ENCODE data around the gene MMAB.
"Not testable (repeated sequence)": the region's sequence is repeated elsewhere in the genome, so short reads cannot be mapped to it uniquely, and the experiment has no call there.

The MMAB gene

DNA sequence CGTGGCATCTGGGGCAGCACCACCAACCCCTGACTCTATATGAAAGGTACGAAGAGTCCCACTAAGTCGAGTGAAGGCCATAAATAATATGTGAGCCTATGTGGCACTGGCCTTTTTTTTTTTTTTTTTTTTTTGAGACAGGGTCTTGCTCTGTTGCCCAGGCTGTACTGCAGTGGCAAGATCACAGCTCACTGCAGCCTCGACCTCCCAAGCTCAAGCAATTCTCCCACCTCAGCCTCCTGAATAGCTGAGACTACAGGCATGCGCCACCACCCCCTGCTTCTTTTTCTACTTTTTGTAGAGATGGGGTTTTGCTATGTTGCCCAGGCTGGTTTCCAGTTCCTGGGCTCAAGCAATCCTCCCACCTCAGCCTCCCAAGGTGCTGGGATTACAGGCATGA, 28.8 kb upstream of the MMAB start:
- DNase-seq (ENCODE audit: low spot score) = not testable (repeated sequence)

- DNase-seq (ENCODE audit: low spot score) = no peak
Measured at GRCh38 chr12:109601557-109601956, 28.3 kb upstream of the MMAB start.

- DNase-seq (ENCODE audit: low spot score) = no peak
Measured at GRCh38 chr12:109600995-109601394, 27.7 kb upstream of the MMAB start.

GRCh38 chr12:109600481-109600880, 27.2 kb upstream of the MMAB start:
- DNase-seq (ENCODE audit: low spot score) = no peak

- DNase-seq (ENCODE audit: low spot score) = no peak
Measured at GRCh38 chr12:109599087-109599486, 25.8 kb upstream of the MMAB start.

DNA sequence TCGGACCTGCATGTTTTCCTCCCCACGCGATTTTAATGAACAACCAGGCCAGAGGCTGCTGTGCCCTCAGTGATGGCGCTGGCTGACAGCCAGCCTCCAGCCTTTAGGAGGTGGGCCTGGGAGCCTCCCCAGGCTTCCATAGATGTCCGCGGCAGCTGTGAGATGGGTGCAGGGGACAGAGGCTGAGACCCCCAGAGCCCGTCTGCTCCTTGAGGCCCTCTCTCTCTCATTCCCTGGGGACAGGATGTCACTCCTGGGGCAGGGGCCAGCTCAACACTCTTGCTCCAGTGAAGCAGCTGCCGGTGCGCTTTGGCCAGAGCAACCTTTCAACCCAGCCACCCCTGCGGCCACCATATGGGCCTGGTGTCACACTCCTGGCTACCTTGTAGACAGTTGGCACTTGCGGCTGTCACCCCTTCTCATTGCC, 25.1 kb upstream of the MMAB start:
- DNase-seq (ENCODE audit: low spot score) = no peak

DNA sequence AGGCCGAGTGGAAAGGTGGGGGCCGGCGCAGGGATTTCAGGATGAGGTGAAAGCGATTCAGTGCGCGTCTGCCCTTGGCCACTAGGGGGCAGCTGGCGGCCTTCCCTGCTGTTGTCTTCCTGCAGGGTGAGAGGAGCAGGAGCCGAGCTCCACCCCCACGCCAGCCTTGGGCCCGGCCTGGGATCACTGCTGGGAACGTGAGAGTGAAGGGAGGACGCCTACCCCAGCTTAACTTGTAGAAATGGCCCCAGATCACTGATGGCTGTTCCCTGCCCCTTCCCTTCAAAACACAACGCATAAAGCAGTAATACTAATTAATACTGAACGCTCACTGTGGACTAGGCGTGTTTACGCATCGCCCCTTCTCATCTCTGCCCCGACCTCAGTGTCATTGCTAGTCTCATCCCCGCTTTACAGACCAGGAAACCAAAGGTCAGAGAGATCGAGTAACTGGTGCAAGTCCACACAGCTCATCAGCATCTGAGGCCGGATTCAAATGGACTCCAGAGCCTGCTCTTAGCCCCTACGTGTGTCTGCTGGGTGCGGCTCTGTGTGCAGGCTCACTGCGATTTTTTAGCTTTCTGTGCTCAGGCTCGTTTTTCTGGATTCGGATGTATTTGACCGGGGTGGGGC, 24.6 kb upstream of the MMAB start:
- peak; percentile 90 for DNase-seq (ENCODE audit: low spot score)

GRCh38 chr12:109597414-109597794, 24.1 kb upstream of the MMAB start:
- no peak for DNase-seq (ENCODE audit: low spot score)

DNA sequence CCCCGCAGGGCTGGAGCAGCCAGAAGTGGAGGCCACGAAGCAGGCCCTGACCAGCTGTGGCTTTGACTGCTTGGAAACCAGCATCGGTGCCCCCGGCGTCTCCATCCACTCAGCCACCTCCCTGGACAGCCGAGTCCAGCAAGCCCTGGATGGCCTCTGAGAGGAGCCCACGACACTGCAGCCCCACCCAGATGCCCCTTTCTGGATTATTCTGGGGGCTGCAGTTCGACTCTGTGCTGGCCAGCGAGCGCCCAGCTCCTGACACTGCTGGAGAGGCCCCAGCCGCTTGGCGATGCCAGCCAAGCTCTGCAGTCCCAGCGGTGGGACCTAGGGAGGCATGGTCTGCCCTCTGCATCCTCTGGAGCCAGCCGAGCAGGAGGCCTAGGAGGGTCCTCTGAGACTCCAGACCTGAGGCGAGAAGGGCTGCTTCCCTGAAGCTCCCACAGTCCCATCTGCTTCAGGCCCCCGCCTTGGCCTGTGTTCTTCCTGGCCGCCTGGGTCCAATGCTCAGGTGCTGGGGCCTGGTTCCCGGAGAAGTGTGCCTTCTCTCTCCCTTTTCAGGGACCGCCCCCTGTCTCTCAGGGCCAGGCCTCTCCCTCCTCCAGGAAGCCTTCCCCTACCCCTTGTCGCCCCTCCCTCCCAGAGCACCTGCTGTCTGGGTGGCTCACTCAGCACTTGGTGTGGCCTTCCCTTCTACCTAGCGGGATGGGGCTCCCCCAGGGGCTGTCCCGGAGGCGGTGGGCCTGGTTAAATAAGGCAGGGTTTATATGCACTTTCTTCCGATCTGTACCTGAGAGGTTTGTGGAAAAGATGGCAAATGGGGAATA, 23.3 kb upstream of the MMAB start:
- DNase-seq (ENCODE audit: low spot score) = no peak

DNA sequence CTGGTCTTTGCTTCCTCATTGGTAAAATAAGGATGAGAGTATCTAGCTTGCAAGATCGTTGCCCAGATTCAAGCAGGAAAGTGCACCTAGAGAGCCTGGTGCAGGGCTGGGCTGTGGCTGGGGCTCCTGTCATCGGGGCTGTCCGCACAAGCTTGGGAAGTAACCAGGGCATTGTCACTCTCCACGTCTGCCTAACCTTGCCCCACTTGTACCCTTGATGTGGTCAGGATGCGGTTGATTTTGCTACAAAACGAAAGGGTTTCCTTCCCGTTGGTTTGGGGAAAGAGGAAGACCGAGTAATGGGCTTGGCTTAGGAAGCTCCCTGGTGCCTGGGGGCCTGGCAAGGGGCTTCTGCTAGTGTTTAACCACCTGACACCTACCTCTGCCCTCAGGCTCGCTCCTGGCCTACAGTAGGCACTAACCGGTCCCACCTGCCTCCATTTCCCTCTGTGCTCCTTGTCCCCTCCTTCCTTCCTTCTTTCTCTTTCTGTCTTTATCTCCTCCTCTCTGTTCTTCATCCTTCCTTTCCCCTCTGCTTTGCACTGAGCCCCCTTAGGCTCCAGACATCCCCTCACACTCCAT, 22.1 kb upstream of the MMAB start:
- no peak for DNase-seq (ENCODE audit: low spot score)

- no peak for DNase-seq (ENCODE audit: low spot score)
Measured at GRCh38 chr12:109594556-109595317, 21.4 kb upstream of the MMAB start.

GRCh38 chr12:109592905-109593272, 19.6 kb upstream of the MMAB start:
- no peak for DNase-seq (ENCODE audit: low spot score)

GRCh38 chr12:109592195-109592904, 19.0 kb upstream of the MMAB start:
- DNase-seq (ENCODE audit: low spot score) = no peak

DNA sequence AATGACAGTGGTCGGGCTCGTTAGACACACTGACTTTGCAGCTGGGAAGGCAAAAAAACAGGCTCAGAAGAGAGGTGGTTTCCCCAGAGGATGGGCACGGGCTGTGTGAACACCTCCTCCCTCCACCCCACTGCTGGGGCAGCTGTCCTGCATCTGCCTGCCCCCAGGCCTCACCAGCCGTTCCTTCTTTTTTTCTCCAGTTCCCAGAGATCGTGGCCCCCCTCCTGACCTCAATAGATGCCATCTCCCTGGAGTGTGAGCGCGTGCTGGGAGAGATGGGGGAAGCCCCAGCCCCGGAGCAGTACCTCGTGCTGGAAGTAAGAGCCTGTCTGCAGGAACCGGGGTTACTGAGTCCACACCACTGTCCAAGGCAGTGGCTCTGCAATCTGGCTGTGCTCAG, 17.7 kb upstream of the MMAB start:
- no peak for DNase-seq (ENCODE audit: low spot score)

DNA sequence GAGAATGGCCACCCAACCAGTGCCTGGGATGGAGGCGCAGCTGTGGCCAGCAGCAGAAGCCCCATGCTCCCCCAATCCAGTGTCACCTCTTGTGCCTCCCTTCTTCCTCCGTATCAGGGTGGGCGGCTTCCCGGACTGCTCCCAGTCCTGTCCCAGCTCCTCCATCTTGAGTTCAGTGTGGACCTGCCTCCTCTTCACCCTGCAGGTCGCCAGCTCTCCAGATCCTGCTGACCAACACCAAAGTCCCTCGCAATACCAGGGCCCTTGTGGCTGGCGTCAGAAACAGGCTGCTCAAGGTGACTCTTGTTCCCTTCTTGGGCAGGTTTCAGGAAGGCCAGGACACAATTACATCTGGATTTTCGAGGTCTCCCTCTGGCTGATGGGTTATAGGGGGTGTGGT, 17.3 kb upstream of the MMAB start:
- DNase-seq (ENCODE audit: low spot score) = no peak

GRCh38 chr12:109589691-109590245, 16.5 kb upstream of the MMAB start:
- DNase-seq (ENCODE audit: low spot score) = no peak

DNA sequence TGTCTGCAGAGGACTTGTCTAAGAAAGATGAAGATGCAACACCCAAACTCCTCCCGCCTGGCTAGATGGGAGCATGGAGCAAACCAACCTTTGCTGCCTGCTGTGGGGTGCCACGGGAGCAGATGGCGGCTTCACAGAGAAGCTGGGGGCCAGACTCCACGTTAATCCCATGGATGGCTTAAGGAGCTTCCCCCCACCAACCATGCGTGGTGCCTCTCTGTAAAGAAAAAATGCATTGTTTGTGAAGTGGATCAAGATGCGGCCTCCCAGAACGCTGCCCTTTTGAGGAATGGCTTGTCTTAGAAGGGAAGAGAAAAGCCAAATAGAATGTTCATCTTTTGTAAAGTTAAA, 15.9 kb upstream of the MMAB start:
- no peak for DNase-seq (ENCODE audit: low spot score)

DNA sequence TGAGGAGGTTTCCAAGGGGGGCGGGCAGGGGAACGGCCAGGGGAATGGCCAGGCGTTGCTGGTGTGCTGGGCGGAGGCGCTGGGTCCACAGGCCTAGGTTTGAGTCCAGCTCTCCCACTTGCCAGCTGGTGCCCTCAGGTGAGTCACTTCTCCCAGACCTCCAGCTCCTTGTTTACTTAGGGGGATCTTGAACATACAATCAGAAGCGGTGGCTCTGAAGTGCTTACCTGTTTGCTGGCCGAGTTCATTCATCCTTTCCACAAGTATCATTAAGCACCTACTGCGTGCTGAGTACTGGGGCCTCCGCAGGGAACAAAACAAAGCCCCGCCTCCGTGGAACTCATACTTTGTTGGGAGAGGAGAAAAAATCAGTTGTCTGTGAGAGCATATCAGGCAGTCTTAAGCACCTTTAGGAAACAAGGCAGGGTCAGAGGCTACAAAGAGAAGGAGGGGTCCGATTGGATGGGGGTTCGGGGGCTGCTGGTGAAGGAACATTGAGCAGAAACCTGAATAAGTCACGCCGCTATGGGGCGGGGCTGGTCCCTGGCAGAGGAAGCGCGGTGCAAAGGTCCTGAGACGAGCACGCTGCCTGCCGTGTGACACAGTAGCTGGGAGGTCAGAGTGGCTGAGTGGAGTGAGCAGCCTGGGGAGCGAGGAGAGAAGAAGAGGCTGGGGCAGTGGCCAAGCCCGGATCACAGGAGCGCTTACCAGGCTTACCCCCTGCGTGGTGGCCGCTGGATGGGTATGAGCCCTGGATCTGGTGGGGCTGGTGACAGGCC, 15.3 kb upstream of the MMAB start:
- DNase-seq (ENCODE audit: low spot score) = no peak

GRCh38 chr12:109587921-109588320, 14.6 kb upstream of the MMAB start:
- no peak for DNase-seq (ENCODE audit: low spot score)

GRCh38 chr12:109586385-109587296, 13.3 kb upstream of the MMAB start:
- DNase-seq (ENCODE audit: low spot score) = no peak
